ENCODE data around the gene ARHGAP31. TPM values are rescaled to one million over a fixed set of nuclear protein-coding genes. Genes with fewer than 3 reads are reported as not detected.

The ARHGAP31 gene
- total RNA-seq, 1 experiment from 2014 or later = 7.2 TPM

DNA sequence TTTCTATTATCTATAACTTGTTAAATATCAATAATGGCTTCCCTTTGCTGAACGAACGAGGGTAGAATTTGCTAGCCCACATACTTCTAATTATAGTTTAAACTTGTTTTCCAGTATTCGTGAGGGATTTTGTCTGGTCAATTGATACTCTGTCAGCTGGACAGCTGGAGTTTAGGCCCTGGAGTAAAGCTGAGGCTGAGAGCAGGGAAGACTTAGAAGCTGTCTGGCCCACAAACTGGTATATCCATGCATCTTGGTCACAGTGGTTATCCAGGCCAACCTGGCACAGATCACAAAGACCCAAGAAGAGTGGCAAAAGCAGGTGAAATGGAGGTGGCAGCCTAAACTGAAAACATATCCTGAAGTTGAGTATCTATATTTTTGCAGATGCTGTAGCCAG lies 19.3 kb downstream of the ARHGAP31 start (continued):
- TF ChIP-seq, protein P1, sequence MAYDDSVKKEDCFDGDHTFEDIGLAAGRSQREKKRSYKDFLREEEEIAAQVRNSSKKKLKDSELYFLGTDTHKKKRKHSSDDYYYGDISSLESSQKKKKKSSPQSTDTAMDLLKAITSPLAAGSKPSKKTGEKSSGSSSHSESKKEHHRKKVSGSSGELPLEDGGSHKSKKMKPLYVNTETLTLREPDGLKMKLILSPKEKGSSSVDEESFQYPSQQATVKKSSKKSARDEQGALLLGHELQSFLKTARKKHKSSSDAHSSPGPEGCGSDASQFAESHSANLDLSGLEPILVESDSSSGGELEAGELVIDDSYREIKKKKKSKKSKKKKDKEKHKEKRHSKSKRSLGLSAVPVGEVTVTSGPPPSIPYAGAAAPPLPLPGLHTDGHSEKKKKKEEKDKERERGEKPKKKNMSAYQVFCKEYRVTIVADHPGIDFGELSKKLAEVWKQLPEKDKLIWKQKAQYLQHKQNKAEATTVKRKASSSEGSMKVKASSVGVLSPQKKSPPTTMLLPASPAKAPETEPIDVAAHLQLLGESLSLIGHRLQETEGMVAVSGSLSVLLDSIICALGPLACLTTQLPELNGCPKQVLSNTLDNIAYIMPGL (CRISPR knock-in tag; IDR thresholded peaks at IDR 0.05) = no peak
- TF ChIP-seq PRRX2 (CRISPR knock-in tag; IDR thresholded peaks at IDR 0.05) (no peak), NFYB (CRISPR knock-in tag; conservative IDR thresholded peaks at IDR 0.05; ENCODE audit: low read depth) (no peak), ZNF263 (CRISPR knock-in tag; IDR thresholded peaks at IDR 0.05; ENCODE audit: low read depth) (no peak), NFATC4 (CRISPR knock-in tag; IDR thresholded peaks at IDR 0.05) (no peak)
- TF ChIP-seq, protein P2, sequence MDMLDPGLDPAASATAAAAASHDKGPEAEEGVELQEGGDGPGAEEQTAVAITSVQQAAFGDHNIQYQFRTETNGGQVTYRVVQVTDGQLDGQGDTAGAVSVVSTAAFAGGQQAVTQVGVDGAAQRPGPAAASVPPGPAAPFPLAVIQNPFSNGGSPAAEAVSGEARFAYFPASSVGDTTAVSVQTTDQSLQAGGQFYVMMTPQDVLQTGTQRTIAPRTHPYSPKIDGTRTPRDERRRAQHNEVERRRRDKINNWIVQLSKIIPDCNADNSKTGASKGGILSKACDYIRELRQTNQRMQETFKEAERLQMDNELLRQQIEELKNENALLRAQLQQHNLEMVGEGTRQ (CRISPR knock-in tag; IDR thresholded peaks at IDR 0.05) = no peak

DNA sequence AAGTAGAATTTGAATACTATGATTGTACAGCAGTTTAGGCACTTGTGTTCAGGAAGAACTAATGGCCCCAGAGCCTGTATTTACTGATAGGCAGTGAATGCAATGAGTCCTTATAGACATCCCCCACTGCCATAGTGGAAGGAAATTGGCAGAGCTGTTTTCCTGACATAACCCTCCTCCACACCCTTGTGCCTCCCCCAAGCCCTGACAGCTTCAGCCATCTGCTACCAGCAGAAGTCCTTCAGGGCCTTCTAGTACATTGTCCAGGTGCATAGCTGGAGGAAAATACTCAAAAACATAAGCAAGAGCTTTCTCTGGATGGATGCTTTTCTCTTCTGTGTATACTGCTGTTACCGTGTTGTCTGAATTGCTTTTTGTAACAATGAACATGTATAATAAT lies 20.6 kb downstream of the ARHGAP31 start:
- DNase-seq (ENCODE audit: low spot score) = no peak
- H3K9me3 Mint-ChIP-seq = no peaks in the 10 kb centered on the region
- no peak overlapping the region for H3K27ac Mint-ChIP-seq
- H3K27me3 Mint-ChIP-seq (ENCODE audit: low read depth) = peaks cover 3% of the 10 kb centered on the region; the same call in 1 of the 2 replicates
- POLR2A ChIA-PET = no interaction called here
- TF ChIP-seq ZBTB21 (CRISPR knock-in tag; IDR thresholded peaks at IDR 0.05; ENCODE audit: borderline replicate concordance) (no peak), HMGA2 (CRISPR knock-in tag; IDR thresholded peaks at IDR 0.05) (no peak)
- TF ChIP-seq, protein P3, sequence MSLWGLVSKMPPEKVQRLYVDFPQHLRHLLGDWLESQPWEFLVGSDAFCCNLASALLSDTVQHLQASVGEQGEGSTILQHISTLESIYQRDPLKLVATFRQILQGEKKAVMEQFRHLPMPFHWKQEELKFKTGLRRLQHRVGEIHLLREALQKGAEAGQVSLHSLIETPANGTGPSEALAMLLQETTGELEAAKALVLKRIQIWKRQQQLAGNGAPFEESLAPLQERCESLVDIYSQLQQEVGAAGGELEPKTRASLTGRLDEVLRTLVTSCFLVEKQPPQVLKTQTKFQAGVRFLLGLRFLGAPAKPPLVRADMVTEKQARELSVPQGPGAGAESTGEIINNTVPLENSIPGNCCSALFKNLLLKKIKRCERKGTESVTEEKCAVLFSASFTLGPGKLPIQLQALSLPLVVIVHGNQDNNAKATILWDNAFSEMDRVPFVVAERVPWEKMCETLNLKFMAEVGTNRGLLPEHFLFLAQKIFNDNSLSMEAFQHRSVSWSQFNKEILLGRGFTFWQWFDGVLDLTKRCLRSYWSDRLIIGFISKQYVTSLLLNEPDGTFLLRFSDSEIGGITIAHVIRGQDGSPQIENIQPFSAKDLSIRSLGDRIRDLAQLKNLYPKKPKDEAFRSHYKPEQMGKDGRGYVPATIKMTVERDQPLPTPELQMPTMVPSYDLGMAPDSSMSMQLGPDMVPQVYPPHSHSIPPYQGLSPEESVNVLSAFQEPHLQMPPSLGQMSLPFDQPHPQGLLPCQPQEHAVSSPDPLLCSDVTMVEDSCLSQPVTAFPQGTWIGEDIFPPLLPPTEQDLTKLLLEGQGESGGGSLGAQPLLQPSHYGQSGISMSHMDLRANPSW (CRISPR knock-in tag; conservative IDR thresholded peaks at IDR 0.05; ENCODE audit: low read depth) = no peak
- no peaks in the 10 kb centered on the region for H3K36me3 Mint-ChIP-seq
- CTCF ChIA-PET = interaction anchor here (0.6 kb wide), 1 partner anchor 67 kb away, joined by 3 read pairs; no protein-coding TSS in a partner anchor
- no peak for ATAC-seq
- peaks cover 16% of the 10 kb centered on the region for H3K4me1 Mint-ChIP-seq
- no peak overlapping the region for H3K4me3 Mint-ChIP-seq

DNA sequence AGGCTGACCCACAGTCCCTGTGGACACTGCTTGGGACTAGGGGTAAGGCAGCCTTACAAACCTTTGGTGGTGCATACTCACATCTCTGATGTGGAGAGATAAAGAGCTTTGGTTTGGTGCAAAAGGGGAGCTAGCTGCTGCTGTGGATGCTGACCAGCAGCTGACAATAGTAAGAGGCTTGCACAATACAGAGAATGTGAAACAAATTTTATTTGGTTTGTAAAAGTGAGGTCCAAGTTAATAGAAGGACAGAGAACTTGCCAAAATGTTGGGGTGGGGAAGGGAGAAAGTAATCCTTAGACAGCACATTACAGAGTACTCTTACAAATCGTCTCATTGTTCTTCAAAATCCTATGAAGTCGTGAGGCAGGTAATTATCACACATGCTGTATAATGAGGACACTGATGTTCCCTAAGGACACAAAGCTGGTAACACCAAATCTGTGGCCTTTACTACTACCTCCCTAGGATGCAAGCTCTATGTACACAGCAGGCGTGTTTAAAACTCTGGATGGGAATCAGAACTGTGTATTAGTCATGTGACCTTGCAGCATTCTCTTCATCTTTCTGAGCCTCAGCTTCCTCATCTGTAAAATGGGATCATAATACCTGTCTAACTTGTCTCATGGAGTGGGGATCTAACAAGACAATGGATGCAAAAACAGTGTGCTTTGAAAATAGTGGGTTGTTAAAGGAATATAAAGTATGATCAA lies 21.6 kb downstream of the ARHGAP31 start:
- Mint-ChIP-seq H3K27ac (no peak overlapping the region), H3K4me3 (no peak overlapping the region), H3K9me3 (no peaks in the 10 kb centered on the region), H3K4me1 (peaks cover 16% of the 10 kb centered on the region), H3K27me3 (ENCODE audit: low read depth) (peaks cover 3% of the 10 kb centered on the region; the same call in 1 of the 2 replicates), H3K36me3 (no peaks in the 10 kb centered on the region)
- no peak for TF ChIP-seq OVOL2 (CRISPR knock-in tag; IDR thresholded peaks at IDR 0.05; ENCODE audit: borderline replicate concordance)
- TF ChIP-seq, protein P4, sequence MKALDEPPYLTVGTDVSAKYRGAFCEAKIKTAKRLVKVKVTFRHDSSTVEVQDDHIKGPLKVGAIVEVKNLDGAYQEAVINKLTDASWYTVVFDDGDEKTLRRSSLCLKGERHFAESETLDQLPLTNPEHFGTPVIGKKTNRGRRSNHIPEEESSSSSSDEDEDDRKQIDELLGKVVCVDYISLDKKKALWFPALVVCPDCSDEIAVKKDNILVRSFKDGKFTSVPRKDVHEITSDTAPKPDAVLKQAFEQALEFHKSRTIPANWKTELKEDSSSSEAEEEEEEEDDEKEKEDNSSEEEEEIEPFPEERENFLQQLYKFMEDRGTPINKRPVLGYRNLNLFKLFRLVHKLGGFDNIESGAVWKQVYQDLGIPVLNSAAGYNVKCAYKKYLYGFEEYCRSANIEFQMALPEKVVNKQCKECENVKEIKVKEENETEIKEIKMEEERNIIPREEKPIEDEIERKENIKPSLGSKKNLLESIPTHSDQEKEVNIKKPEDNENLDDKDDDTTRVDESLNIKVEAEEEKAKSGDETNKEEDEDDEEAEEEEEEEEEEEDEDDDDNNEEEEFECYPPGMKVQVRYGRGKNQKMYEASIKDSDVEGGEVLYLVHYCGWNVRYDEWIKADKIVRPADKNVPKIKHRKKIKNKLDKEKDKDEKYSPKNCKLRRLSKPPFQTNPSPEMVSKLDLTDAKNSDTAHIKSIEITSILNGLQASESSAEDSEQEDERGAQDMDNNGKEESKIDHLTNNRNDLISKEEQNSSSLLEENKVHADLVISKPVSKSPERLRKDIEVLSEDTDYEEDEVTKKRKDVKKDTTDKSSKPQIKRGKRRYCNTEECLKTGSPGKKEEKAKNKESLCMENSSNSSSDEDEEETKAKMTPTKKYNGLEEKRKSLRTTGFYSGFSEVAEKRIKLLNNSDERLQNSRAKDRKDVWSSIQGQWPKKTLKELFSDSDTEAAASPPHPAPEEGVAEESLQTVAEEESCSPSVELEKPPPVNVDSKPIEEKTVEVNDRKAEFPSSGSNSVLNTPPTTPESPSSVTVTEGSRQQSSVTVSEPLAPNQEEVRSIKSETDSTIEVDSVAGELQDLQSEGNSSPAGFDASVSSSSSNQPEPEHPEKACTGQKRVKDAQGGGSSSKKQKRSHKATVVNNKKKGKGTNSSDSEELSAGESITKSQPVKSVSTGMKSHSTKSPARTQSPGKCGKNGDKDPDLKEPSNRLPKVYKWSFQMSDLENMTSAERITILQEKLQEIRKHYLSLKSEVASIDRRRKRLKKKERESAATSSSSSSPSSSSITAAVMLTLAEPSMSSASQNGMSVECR (CRISPR knock-in tag; IDR thresholded peaks at IDR 0.05; ENCODE audit: borderline replicate concordance) = no peak
- DNase-seq (ENCODE audit: low spot score) (no peak), ATAC-seq (no peak)
- CTCF ChIA-PET = no interaction called here
- POLR2A ChIA-PET = no interaction called here

Data from WTC11 (cell line).